ENCODE results near the gene RABEP2. TPM values are rescaled to one million over a fixed set of nuclear protein-coding genes. Genes with fewer than 3 reads are reported as not detected.

RABEP2 gene
- total and polyA plus RNA-seq, 9 donors = 0.32 to 14.8 (median 11.3) TPM

GRCh38 chr16:28898942-28899341 lies 26.1 kb downstream of the RABEP2 start:
- TF ChIP-seq EP300 (IDR thresholded peaks at IDR 0.05) (no peak), POLR2A (IDR thresholded peaks at IDR 0.05) (no peak), CTCF (IDR thresholded peaks at IDR 0.05) (no peak)
- Histone ChIP-seq H3K27ac (no peak overlapping the region), H3K36me3 (no peaks in the 10 kb centered on the region), H3K9me3 (no peaks in the 10 kb centered on the region), H3K4me3 (no peak overlapping the region), H3K4me1 (ENCODE audit: insufficient read depth) (no peaks in the 10 kb centered on the region), H3K27me3 (no peaks in the 10 kb centered on the region)
- WGBS, 3 donors = 82 to 87% (median 85%) methylated on average over 4 of the region's 4 CpGs
- no peak for DNase-seq
- intact Hi-C loops (cut with DNase I) = no loop called here

GRCh38 chr16:28898266-28898665 lies 26.8 kb downstream of the RABEP2 start:
- WGBS, 3 donors = 80 to 86% (median 84%) methylated on average over 15 of the region's 15 CpGs
- Histone ChIP-seq H3K4me1 (ENCODE audit: insufficient read depth) (no peaks in the 10 kb centered on the region), H3K9me3 (no peaks in the 10 kb centered on the region), H3K36me3 (no peaks in the 10 kb centered on the region), H3K4me3 (no peak overlapping the region), H3K27me3 (no peaks in the 10 kb centered on the region), H3K27ac (no peak overlapping the region)
- TF ChIP-seq EP300 (IDR thresholded peaks at IDR 0.05) = no peak
- TF ChIP-seq POLR2A (IDR thresholded peaks at IDR 0.05) = no peak
- no peak for TF ChIP-seq CTCF (IDR thresholded peaks at IDR 0.05)
- DNase-seq = no peak
- intact Hi-C loops (cut with DNase I) = no loop called here

- Histone ChIP-seq H3K9me3 (no peaks in the 10 kb centered on the region), H3K27me3 (no peaks in the 10 kb centered on the region), H3K4me1 (ENCODE audit: insufficient read depth) (no peaks in the 10 kb centered on the region), H3K27ac (no peak overlapping the region), H3K4me3 (no peak overlapping the region), H3K36me3 (no peaks in the 10 kb centered on the region)
- no peak for DNase-seq
- 27 to 42% (median 29%) methylated on average over 4 of the region's 4 CpGs for WGBS, 3 donors
- no peak for TF ChIP-seq POLR2A (IDR thresholded peaks at IDR 0.05)
- intact Hi-C loops (cut with DNase I) = no loop called here
These were observed 27.2 kb downstream of the RABEP2 start for GRCh38 chr16:28897826-28898225.

GRCh38 chr16:28895609-28896008 lies 29.4 kb downstream of the RABEP2 start:
- intact Hi-C loops (cut with DNase I) = no loop called here
- no peaks in the 10 kb centered on the region for H3K9me3 ChIP-seq
- 77 to 88% (median 84%) methylated on average over 4 of the region's 4 CpGs for WGBS, 3 donors
- TF ChIP-seq CTCF (IDR thresholded peaks at IDR 0.05) = no peak
- TF ChIP-seq EP300 (IDR thresholded peaks at IDR 0.05) = no peak
- TF ChIP-seq POLR2A (IDR thresholded peaks at IDR 0.05) = no peak
- H3K27ac ChIP-seq = no peak overlapping the region
- H3K27me3 ChIP-seq = no peaks in the 10 kb centered on the region
- H3K4me1 ChIP-seq (ENCODE audit: insufficient read depth) = no peaks in the 10 kb centered on the region
- no peak for DNase-seq
- no peak overlapping the region for H3K4me3 ChIP-seq
- no peaks in the 10 kb centered on the region for H3K36me3 ChIP-seq

GRCh38 chr16:28893291-28893690 lies 31.7 kb downstream of the RABEP2 start:
- Histone ChIP-seq H3K27me3 (no peaks in the 10 kb centered on the region), H3K27ac (no peak overlapping the region), H3K9me3 (no peaks in the 10 kb centered on the region), H3K36me3 (no peaks in the 10 kb centered on the region), H3K4me3 (no peak overlapping the region), H3K4me1 (ENCODE audit: insufficient read depth) (no peaks in the 10 kb centered on the region)
- 85 to 89% (median 86%) methylated on average over 4 of the region's 4 CpGs for WGBS, 3 donors
- intact Hi-C loops (cut with DNase I) = no loop called here
- DNase-seq = no peak
- TF ChIP-seq EP300 (IDR thresholded peaks at IDR 0.05) (no peak), POLR2A (IDR thresholded peaks at IDR 0.05) (no peak), CTCF (IDR thresholded peaks at IDR 0.05) (no peak)

All from ovary (tissue), 9 donors.